NCI-H128 (cell line): ENCODE data around the gene HIF3A.

Experiments
- DNase-seq: peaks from one replicate; lab custom pipeline; 2025; ENCODE audit not compliant: unreplicated experiment; lab: John Stamatoyannopoulos, UW

Gene HIF3A

DNA sequence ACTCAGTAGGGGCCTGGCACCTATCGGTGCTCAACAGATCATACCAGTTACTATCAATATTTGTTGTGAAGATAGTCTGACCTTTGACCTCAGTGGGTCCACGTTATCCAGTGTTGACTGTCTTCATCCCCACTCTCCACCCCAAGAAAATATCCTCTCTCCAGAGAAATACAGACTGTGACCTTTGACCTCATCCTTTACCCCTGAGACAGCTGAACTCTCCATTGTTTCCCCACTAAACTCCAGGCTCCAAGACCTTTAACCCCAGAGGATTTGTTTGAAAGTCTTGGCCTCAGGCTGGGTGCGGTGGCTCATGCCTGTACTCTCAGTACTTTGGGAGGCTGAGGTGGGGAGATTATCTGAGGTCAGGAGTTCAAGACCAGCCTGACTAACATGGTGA, 27.4 kb downstream of the HIF3A start:
- DNase-seq, result no peak

DNA sequence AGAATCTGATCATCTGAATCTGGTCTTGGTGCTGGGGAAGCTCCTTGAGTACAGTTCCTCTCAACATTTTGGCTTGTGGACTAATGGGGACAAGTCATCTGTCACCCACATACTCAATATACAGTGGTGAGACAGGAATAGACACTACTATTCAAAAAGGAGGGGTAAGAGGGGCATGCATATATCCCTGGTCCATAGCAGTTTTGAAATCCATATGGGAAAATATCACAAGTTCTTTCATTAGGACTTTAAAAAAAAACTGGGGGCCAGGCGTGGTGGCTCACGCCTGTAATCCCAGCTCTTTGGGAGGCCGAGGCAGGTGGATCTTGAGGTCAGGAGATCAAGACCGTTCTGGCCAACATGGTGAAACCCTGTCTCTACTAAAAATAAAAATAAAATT, 29.8 kb downstream of the HIF3A start:
- no peak for DNase-seq

DNA sequence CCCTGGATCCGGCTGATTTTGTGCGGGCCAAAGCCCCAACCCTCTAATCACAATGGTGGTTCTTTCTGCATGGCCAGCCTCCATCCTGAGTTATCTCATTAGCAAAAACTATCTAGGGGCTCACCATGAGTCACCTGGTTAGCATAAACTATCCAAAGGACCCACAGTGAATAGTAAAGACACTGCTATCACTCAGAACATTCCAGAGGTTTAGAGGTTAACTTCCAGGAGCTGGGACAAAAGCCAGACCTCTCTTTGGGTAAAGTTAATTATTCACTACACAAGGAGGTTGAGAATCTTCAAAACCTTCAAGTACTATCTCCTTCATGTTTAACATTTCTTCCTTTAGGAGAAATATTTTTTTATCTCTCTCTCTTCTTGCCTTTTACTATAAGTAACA, 31.2 kb downstream of the HIF3A start:
- DNase-seq, result no peak

DNA sequence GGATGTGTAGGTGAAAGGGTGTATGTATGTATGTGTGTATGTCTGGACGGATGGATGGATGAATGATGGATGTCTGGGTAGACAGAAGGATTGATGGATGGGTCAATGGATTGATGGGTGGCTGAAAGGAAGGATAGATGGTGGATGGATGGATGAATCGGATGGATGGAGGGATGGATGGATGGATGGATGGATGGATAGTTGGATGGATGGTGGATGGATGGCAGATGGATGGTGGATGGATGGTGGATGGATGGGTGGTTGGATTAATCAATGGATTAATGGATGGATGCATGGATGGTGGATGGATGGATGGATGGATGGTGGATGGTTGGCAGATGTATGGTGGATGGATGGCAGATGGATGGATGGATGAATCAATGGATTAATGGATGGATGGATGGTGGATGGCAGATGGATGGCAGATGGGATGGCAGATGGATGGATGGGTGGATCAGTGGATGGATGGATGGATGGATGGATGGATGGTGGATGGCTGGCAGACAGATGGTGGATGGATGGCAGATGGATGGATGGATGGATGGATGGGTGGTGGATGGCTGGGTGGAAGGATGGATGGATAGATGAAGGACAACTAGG, 33.6 kb downstream of the HIF3A start:
- no peak for DNase-seq

DNA sequence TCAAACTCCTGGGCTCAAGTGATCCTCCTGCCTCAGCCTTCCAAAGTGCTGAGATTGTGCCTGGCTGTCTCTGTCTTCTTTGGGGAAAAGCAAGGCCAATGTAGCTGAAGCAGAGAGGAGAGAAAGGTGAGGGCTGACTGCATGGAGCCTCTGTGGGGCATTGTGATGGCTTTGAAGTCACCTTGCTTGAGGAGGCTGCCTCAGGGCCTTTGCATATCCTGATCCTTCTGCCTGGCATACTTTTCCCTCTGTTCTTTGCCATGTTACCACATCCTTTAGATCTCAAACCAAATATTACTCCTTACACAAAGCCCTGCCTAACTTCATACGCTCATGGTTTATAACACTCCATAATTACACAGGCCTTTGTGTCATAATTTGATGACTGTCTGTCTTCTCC, 40.6 kb downstream of the HIF3A start:
- DNase-seq, result no peak

DNA sequence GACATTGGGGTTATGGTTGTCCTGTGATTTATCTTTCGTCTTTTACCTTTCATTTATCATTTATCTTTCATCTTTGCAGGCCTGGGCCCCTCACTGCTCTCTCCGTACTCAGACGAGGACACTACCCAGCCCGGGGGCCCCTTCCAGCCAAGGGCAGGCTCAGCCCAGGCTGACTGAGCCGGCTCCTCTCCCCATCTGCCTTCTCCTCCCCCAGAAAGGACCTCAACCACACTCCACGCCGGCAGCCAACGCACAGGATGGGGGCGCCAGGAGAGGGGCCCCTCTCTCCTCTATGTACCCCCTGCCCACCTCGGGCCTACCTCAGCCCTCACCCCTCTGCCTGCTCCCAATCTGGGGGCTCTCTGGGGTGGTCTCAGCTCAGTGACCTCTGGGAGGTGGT, 42.6 kb downstream of the HIF3A start:
- no peak for DNase-seq

DNA sequence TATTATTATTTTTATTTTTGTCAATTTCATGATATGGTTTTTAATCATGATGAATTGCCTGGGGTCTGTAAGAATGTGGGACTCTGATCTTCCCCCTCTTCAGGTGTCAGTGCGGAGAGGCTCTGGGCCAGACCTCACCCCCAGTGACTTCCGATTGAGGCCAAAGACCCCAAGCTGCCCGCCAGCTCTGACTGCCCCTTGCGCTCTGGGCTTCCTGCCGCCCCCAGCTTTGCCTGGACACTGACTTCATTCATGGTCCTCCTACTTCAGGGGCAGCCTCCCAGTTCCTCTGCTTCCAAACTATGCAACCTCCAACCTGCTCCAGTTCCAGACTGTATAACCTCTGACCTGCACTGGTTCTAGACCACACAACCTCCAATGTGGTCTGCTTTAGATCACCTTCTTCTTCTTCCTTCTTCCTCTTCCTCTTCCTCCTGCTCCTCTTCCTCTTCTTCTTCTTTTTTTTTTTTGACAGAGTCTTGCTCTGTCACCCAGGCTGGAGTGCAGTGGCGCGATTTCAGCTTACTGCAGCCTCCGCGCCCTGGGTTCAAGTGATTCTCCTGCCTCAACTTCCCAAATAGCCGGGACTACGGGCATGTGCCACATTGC, 43.3 kb downstream of the HIF3A start:
- no peak for DNase-seq

DNA sequence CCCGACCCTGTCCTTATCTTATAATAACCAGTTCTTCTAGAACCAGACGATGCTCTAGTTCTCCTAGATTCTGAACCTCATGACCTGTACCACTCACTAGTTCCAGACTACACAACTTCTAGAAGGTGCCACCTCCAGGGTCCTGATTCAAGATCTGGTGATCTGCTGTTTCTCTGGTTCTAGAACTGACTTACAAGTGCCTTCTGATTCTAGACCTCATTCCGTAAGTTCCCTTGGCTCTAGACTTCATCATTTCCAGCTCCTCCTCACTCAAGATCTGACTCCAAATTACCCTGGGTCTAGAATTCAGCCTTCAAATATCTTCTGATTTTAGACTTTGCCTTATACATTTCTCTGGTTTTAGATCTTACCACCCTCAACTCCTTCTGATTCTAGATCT, 45.1 kb downstream of the HIF3A start:
- DNase-seq, result no peak

DNA sequence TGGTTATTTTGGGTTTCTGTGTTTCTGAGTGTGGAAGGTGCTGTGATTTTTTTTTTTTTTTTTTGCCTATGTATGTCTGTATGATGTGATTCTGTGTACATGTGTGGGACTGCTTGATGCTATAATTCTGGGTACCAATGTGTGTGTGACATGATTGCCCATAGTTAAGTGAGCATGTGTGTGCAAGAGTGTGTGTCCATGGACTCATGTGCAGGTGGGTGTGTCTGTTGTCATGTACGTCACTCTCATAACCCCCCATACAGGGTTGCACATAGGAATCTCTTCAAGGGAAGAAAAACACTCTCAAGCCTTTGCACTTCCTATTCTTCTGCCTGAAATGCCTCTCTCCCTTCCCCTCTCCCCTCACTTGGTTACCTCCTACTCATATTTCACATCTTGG, 47.5 kb downstream of the HIF3A start:
- no peak for DNase-seq

DNA sequence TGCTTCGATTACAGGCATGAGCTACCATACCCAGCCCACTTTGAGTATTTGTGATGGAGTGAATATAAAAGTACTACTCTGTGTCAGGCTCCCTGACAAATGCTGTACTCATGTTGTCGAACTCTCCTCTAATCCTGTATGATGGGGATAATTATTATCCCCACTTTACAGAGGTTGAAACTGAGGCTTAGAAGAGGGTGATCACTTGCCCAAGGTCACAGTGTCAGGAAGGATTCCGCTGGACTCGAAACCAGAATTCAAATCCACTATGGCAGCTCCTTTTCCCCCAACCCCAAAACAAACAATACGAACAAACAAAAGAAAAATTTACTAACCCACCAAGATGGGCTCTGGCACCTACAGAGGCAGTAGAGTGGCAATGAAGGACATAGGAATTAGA, 48.3 kb downstream of the HIF3A start:
- no peak for DNase-seq

DNA sequence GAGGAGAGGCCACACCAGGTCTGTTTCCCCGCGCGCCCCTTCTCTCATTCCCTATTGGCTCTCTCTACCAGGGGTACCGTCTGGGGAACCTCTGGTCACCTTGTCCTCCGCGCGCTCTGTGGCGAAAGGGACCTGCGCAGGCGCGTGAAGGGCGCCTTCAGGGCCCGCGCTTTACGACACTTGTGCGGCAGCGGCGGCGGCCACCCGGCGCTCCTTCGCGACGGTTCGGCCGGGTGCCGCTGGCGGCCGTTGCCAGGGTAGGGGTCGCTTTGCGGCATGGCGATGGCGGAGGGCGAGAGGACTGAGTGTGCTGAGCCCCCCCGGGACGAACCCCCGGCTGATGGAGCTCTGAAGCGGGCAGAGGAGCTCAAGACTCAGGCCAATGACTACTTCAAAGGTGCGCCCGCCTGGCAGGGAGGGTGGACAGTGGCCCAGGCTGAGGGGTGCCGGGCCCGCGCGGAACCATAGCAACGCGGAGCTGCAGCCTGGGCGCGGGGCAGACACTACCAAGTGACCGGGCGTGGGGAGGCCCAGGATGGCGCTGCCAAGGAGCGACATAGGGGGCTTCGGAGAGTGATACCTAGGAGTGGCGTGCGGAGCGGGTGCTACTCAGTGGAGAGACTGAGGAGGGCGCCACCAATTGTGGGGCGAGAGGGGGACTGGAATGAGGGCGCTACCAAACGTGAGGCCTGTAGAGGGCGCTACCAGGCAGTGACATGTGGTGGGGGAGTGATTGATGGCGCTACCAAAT, 50.2 kb downstream of the HIF3A start, which contains the start of gene PPP5C:
Gene PPP5C, plus strand, starts transcription at position 267 of the 751 bp plus-strand sequence. Its CDS starts 10 bp downstream, at position 277.
- DNase-seq, result peak; percentile 88

DNA sequence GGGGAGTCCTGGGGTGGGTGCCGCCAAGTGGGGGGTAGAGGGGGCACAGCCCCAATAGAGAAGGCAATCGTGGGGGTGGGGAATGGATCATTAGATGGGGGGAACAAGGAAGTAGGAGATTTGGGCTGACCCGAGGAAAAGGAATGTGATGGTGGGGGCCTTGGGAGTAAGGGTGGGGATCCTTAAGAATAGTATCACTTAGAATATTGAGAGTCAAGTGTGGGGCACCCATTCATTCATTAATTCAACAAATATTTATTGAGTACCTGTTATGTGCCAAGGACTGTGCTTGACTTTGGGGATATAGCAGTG, 50.7 kb downstream of the HIF3A start:
- DNase-seq, result no peak

DNA sequence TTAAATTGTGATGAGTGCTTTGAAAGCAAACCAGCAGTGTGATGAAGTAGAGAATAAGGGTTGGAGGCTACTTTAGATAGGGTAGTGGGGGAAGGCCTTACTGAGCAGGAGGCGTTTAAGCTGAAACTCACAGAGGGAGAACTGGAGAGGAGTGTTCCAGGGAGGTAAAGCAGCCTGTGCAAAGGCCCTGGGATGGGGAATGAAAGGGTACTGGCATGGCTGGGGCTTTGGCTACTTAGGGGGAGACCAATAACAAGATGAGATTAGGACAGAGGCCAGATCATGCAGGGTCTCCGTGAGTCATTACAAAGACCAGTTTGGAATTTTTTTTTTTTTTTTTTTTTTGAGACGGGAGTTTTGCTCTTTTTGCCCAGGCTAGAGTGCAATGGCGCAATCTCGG, 51.1 kb downstream of the HIF3A start:
- DNase-seq, result no peak

DNA sequence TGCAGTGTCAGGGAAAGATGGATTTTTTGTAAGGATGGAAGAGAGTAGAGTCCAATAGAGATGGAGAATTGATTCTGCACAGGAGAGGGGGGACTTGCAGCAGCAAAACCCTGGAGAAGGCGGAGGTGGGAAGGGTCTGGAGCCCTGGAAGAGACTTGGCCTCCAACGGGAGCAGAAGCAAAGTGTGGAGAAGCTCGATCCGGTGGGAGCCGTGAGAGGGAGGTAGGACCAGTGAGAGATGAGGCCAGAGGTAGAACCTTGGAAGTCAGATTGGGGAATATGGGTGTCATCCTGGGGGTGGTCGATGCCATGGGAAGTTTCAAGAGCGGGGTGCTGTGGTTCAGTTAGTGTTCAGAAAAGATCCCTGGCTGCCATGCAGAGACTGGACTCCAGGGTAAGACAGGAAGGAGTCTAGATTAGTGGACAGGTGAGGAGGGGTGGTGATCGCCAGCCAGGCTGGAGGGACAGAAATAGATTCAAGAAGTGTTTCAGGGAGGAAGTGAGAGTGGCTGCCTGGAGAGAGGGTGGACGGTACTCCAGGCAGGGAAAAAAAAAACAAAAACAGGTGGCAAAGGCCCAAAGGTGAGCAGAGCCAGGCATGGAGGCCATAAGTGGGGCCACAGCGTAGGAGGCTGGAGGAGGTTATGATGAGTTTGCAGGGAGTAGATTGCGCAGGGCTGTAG, 52.6 kb downstream of the HIF3A start:
- no peak for DNase-seq

DNA sequence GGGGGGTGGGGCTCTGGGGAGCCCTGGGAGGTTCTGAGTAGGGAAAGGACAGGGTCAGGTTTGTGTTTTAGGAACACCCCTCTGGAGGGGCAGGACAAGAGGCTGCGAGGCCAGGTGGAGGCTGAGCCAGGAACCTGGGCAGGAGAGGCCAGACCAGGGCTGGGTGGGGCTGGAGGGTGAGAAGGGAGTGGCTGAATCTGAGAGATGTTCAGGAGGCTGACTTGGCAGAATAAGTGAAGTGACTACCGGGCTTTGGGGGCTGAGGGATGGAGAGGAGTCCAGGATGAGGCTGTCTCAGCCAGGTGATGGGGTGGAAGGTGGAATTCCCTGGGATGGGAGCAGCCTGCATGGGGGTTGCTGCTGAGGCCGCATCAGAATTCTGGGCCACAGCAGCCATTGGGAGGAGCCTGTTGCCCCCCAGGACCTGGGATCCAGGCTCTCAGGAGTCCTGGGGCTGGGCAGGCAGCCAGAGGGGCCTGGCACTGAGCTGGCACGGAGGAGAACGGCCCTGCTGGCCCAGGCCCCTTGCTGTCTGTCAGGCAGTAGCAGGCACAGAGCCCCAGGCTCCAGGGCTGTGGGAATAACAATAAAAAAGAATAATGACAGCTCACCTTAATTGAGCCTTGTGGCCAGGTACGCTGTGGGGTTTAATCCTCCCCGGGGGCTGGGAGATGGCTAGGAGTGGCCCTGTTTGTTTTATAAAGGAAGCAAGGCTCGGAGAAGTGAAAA, 53.4 kb downstream of the HIF3A start:
- no peak for DNase-seq

DNA sequence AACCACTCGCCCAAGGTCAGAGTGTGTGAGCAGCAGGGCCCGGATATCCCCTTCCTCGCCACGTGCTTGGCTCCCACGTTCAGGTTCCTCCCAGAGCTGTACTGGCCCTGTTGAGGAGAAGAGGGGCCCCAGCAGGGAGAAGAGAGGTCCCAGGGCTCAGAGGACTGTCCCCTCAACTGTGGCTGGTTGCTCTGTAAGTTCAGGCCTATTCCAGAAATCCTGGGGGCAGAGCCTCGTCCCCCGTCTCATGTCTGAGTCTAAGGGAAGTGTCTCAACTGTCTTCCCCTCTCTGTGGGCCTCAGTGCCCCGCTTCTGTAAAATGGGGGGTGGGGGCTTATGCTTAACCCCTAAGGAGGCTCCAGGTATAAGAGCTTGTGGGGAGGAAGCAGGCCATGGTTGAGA, 53.9 kb downstream of the HIF3A start:
- no peak for DNase-seq

DNA sequence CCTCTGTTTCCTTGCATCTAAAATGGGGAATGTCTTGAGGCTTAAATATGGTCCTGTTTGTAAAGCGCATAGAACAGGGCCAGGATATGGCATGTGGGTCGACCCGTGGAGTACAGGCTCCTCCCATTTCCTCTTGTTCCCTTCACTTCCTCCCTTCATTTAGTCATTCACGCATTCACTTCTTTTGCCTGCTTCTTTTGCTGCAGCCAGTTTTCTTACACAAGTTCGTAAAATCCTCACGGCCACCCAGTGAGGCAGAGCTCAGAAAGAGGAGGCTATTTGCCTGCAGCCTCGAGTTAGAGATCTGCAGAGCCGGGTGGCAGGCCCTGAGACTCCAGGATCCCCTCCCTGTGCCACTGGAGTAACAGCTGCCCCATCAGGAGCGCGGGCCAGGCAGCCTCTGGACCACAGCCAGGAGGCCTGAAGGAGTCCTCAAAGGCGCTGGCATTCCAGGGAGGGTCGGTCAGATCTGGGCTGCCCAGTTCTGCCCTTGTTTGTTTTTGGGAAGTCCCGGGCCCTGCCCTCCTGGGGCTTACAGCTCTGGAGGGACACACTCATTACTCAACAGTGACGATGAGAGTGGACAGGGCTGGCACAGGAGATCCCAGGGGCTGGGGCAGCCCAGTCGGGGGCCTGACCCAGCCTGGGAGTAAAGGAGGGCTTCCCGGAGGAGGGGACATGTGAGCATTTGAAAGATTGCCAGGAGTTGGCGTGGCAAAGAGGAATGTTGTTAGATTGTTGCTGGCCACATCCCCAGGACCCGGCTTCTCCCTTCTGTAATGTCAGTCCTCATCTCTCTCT, 54.6 kb downstream of the HIF3A start:
- DNase-seq, result no peak

DNA sequence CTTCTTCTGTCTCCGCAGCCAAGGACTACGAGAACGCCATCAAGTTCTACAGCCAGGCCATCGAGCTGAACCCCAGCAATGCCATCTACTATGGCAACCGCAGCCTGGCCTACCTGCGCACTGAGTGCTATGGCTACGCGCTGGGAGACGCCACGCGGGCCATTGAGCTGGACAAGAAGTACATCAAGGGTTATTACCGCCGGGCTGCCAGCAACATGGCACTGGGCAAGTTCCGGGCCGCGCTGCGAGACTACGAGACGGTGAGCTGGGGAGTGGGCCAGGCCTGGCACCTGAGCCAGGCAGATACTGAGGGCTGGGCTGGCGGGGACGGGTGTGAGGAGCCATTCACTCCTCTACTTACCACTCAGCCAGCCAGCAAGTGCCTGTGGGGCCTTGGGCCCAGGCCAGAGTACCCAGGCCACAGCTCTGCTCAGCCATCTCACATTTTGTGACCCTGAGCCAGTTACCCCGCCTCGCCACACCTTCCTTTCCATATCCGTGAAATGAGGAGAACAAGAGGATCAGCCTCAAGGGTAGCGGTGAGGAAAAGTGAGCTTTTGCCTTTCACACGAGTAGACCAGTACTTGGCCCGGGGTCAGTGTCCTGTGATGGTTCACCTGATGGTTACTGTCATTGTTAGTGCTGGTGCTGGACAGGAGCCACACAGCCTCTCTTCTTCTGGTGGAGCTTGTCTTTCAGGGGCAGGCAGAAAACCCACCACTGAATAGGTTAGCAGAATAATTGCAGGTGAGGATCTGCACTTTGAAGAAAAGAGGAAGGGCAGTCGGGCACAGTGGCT, 57.1 kb downstream of the HIF3A start:
- DNase-seq, result no peak

DNA sequence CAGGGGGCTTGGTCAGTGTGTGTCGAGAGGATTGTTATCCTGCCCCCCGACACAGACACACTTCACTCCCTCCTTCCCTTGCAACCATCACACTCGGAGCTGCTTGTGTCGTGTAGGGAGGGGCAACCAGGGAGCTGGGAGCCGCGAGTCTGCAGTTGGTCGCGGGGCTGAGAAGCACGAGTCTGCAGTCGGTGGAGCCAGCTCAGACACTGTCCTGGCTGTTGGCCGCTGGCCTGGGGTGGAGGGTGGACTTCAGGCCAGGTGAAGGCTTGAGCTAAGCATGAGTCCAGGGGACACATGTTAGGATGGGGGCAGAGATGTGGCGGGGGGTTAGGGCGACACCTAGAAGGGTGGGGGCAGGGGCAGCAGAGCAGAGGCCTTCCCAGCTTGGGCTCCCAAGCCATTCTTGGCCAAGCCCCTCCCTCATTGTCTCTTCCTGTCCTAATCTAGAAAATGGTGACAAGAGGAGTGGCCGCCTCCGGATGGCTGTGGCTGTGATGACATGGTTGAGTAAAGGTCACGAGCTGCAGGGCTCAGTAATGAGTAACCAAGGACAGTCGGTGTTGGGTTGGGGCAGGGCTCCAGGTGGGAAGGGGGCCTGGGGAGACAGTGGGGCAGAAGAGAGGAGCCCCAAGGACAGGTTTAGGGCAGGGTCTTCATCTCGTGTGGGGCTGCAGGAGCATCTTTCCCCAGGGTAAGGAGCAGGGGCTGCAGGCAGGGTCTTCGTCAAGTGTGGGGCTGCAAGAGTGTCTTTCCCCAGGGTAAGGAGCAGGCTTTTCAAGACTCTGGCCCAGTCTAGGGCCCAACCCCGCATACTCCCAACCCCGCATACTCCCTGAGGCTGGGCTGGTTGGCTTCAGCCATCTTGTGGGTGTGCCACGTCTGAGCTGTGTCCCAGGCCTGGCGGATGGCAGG, 58.6 kb downstream of the HIF3A start:
- DNase-seq, result no peak
